Germinal center (tissue), 1 donor: Measurements from ENCODE around the gene NUP153.
"Not testable (repeated sequence)": the region's sequence is repeated elsewhere in the genome, so short reads cannot be mapped to it uniquely, and the experiment has no call there.

Experiments used
- DNase-seq: peaks from one replicate; pipeline ENCODE4 v3.0.0; 2012; ENCODE audit warnings: mixed read lengths, low spot score

NUP153 gene

DNA sequence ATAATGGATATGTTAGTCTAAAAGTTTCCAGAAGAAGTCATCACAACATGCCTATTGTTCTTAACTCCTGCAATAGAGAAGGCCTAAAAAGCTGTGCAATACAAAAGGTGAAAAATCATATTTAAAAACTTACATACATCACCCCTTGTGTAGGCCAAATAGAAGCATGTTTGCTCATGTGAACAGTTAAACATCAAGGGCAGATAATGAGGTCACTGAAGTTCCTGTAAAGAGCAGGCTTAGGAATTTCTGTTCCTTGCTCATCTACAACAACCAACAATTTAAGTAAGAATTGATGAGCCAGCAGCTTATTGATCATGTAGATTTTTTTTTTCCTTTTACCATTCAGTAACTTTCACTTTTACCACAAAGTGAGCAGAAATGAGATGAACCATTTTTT, 7.5 kb upstream of the NUP153 start:
- DNase-seq, result no peak

DNA sequence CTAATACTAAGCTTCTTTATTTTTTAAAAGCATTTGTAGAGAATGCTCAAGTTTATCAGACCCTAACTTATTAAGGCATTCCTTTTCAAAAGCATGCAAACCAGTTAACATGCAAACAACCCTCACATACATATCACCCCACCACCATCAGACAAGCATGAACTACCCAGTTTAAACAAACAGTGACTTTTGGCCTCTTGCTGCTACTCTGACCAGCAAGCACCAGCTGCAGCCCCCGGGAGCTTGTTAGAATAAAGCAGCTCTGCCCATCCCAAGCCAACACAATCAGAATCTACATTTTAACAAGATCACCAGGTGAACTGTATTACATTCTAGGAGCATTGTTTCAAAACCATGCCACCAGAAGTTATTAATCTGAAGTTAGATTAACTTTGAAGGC, 5.9 kb upstream of the NUP153 start:
- DNase-seq, result no peak

DNA sequence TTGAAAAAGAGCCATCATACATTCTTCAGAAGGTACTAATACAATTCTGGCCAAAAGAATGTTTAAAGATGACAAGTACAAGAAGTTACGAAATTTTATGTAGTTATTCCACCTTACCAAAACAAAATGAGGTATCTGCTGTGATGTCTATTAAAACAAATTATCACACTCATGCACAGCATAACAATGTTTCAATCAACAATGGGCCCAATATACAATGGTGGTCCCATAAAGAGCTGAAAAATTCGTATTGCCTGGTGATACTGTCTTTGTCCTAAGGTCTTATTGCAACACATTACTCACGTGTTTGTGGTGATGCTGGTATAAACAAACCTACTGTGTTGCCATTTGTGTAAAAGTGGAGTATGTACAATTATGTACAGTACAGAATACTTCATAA, 3.6 kb upstream of the NUP153 start:
- no peak for DNase-seq

DNA sequence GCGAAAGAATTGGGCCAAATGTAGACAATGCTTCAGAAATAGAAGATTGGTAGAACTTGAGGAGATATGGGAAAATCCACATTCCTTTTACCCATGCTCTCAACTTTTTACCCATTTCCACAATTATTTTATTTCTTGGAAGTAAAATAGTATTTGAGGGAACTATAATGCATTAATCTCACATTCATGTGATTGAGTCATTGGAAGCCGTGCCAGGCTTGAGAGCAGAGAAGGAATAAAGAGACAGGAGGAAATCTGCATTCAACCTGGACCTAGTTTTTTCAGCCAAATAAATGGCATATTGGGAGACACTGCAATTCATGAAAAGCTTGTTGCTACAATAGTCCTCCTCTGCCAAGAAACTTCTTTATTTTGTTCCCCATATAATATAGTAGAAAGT, 2.8 kb upstream of the NUP153 start:
- DNase-seq, result no peak

DNA sequence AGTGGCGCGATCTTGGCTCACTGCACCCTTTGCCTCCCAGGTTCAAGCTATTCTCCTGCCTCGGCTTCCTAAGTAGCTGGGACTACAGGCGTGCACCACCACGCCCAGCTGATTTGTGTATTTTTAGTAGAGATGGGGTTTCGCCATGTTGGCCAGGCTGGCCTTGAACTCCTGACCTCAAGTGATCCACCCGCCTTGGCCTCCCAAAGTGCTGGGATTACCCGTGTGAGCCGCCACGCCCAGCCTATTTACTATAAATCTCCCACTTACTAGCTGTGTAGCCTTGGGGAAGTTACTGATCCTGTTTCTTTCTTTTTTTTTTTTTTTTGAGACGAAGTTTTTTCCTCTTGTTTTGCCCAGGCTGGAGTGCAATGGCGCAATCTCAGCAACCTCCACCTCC, 1.3 kb upstream of the NUP153 start:
- not testable (repeated sequence) for DNase-seq

DNA sequence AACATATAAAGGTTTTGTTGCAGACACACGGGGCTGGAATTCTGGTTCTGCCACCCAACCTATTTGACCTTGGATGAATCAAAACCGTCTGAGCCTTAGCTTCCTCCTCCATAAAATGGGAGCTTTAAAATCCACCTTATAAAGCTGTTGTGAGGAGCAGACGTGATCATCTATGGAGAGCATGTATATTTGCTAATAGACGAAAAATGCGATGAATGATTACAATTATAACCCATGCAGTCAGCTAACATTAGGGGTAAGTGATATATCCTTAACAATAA, 586 bp upstream of the NUP153 start:
- DNase-seq, result no peak

DNA sequence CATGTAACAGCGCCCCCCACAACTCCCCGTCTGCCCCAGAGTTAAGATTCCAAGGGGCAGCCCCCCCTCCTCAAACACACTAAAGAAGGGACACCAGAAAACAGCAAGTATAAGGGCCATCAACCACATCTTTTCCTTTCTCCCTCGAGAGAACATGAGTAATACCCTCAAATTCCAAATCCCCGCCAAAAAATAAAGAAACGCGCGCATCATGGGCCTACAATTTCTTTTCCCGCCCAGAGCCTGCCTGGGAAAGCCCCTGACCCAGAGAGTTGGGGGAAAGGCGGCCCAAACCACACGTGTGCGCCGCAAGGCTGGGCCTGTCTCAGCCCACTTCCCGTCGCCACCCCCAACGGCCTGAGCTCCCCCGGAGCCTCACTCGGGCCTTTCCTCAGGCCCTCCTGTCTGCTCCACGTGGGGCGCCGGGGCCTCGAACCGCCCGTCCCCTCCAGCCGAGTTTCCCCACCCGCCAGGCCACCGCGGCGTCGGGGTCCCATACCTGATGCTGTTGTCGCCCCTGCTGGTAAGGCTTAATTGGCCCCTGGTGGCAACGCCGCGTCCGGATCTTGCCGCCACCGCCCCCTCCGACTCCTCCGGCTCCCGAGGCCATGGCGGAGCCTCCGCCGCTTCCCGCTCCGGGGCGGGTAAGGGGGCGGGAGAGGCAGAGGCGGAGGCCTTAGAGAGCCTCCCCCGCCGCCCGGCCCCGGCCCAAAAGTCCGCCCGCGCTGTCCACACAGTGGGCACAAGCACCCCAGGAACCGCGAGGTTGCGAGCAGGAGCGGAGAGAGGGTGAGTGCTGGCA, 746 bp downstream of the NUP153 start:
- DNase-seq, result peak; percentile 83

DNA sequence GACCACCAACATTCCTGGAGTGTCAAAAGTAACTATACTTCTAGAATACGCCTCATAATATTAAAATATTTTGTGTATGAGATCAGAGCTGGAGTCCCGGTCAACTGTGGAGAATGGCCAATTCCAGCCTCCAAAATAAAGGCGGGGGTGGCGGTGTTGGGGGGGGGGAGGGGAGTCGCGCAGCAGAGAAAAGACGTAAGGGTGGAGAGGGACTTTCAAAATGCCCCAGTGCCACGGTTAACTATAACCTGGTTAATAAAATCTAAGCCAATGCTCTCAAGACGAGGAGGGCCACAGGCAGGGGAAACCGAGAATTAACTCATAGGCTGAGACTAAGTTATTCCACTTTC, 1.3 kb downstream of the NUP153 start:
- DNase-seq, result peak; percentile 29

DNA sequence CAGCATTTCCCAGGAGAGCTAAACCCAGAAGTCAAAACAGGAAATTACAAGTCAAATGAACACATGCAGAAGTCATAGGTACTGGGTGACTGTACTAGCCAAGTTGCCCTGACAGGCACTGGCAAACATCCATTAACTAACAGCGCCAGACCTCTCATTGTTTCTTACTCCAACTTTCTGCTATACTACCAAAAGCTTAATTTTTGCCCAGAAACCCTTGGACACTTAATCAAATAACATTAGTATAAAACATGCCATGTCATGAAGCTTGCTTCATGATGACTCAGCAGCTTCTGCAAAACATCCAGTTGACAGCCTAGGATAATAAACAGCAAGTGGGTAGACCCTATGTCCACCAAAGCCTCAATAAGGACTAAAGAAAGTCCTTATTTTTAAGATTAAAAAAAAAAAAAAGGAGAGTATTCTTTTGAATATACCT, 3.5 kb downstream of the NUP153 start:
- DNase-seq, result peak; percentile 50

DNA sequence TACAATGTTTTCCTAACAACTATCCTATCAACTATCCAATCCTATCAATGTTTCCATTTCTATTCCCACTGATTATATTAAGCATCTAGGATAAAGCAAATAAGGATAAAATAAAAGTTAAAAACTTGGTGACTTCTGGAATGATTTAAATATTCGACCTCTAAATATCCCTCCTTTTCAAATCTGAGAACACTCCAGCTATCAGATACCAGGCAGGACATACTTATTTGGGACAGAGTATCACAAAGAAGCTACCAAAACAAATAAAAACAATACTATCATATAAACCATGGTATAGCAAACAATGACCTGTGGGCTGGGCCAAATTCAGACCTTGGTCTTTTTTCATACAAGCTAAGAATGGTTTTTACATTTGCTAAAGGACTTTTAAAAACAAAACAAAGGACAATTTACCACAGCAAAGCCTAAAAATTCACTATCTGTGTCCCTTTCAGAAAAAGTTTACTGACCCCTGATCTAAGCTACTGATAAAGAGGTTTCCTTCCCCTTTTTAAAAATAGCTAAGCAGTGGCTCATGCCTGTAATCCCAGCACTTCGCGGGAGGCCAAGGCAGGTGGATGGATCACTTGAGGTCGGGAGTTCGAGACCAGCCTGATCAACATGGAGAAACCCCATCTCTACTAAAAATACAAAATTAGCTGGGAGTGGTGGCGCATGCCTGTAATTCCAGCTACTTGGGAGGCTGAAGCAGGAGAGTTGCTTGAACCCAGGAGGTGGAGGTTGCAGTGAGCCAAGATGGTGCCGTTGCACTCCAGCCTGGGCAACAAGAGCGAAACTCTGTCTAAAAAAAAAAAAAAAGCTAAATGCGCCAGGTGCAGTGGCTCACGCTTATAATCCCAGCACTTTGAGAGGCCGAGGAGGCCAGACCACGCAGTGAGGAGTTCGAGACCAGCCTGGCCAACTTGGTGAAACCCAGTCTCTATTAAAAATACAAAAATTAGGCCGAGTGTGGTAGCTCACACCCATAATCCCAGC, 6.0 kb downstream of the NUP153 start:
- DNase-seq, result no peak

DNA sequence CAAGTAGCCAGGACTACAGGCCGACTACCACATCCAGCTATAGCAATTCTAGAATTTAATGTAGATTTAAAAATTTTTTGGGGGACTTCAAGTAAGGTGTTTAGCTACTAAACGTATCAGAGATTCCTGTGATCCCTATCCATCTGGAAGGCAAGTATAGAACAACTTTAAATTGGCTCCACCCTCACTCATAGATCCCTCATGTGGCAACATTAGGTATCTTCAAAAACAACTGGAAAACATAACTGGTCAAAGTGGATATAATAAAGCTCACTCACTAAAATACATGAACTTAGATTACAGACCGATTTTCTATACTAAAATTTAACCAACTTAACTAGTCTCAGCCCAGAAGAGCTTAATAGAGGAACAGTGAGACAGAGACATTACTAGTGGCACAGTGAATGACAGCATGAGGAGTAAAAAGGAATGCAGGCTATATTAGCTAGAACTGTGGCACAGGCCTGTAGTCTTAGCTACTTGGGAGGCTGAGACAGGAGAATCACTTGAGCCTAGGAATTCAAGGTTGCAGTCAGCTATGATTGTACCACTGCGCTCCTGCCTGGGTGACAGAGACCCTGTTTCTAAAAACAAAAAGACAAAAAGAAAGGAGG, 14.7 kb downstream of the NUP153 start:
- DNase-seq, result no peak

DNA sequence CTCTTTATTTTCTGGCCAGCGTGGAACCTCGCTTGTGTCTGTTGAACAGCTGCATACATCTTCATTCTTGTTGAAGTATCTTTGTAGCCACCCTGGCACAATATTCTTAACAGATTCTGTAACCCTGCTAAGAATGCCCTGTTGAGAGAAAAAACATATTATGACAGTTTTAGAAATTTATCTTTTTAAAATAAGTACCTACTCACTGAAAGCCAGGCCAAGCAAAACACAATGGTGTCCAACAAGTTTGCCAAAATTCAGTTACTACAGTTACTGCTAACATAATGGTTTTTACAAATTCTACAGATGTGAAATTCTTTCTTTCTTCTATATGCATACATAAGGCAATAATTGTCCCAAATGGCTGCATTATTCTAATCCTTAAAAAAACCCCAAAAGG, 18.2 kb downstream of the NUP153 start:
- no peak for DNase-seq

DNA sequence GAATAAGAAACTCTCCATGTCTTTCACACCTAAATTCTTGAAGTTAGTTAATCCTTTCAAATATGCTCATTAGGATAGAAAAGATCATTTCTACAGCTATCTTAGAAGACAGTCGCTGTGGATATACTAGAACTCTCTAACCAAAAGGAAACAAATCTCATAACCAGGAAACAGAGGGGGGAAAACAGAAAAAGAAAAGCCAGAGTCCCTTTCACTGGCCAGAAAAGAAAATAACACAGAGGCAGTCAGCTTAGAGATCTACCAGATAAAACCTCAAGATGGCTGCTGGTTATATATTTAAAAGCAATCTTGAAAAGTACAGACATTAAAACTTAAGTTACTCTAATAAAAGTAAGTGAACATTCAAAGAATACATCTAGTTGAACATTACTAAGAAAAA, 19.6 kb downstream of the NUP153 start:
- no peak for DNase-seq

DNA sequence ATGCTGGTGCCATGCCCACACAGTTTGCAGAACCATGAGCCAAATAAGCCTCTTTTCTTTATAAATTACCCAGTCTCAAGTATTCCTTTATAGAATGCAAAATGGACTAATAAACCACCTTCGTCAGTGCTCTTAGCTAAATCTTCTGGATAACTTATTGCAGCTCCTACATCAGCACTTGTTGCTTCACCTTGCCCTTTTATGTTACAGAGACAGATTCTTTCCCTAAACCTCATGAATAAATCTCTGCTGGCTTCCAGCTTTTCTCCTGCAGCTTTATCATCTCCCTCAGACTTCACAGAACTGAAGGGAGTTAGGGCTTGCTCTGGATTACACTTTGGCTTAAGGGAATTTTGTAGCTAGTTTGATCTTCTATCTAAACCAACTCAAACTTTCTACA, 22.6 kb downstream of the NUP153 start:
- DNase-seq, result no peak

DNA sequence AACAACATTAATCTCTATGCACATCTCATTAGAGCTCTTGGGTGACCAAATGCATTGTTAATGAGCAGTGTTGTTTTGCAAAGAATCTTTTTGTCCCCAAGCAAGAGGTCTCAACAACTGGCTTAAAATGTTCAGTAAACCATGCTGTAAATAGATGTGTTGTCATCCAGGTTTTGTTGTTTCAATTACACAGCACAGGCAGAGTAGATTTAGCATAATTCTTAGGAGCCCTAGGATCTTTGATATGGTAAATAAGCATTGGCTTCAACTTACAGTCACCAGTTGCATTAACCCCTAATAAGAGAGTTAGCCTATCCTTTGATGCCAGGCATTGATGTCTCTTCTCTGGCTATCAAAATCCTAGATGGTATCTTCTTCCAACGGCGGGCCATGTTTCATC, 23.3 kb downstream of the NUP153 start:
- DNase-seq, result no peak

DNA sequence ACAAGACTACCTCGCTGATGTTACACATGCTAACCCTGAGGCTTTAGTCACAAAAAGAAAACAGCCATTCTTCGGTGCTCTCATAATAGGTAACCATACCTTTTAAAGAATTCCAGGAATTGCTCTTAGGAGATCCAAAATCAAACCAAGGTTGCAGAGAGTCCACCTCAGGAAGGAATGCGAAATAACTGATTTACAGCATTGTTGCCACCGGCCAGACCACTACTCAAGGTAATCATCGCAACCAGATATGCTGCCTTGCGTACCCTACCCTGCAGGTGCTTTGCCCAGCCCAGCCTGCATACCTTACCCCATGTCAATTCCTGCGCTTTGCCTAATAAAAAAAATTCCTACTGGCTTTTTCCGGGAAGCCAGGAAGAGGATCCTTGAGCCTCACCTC, 27.0 kb downstream of the NUP153 start:
- no peak for DNase-seq

DNA sequence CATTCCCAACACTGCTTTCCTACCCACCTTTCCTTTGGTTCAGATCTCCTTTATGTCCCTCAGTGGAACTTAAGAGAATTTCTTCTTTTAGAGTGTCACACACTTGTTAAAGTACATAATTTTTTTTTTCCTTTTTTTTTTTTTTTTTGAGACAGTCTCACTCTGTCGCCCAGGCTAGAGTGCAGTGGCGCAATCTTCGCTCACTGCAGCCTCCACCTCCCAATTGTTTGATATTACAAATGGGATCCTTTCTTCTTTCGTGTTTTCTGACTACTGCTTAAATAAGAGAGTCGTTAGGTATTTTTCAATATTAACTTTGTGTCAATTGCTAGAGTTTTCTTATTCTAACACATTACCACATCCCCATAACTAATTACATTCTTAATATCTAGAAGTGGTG, 29.1 kb downstream of the NUP153 start:
- no peak for DNase-seq

DNA sequence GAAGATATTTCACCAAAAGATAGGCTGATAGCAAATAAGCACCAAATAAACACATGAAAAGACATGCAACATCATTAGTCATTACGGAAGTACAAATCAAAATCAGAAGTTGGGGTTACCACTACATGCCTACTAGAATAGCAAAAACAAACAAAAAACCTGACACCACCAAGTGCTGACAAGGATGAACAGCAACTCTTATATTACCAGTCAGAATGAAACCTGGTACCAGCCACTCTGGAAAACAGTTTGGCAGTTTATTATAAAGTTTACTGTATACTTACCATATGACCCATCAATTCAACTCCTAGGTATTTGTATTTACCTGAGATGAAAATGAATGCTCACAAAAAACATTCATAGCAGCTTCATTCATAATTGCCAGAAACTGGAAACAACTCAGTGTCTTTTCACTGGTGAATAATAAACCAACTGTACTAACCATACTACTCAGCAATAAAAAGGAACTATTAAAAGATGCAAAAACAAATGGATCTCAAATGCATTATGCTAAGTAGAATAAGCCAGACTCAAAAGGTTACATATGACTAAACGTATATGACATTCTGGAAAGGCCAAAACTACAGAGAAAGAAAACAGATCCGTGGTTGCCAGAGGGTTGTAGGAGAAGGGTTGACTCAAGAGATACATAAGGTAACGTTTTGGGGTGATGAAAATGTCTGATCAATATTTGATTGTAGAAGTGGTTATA, 33.0 kb downstream of the NUP153 start:
- no peak for DNase-seq

DNA sequence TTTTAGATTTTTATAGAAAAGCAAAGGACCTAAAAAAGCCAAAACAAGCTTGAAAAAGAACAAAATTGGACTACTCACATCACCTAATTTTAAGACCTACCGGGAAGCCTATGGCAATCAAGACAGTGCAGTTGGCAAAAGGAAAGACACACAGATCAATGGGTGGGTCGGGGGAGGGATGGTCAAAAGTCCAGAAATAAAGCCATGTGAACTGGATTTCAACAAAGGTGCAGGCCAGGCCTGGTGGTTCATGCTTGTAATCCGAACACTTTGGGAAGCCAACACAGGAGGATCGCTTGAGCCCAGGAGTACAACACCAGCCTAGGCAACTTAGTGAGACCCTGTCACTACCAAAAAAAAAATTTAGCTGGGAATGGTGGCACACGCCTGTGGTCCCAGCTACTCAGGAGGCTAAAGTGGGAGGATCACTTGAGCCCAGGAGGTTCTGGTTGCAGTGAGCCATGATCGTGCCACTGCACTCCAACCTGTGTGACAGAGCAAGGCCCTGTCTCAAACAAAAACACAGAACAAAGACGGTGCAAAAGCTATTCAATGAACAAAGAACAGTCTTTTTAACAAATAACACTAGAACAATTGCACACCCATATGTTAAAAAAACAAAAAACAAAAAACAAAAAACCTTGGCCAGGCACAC, 34.5 kb downstream of the NUP153 start:
- no peak for DNase-seq

DNA sequence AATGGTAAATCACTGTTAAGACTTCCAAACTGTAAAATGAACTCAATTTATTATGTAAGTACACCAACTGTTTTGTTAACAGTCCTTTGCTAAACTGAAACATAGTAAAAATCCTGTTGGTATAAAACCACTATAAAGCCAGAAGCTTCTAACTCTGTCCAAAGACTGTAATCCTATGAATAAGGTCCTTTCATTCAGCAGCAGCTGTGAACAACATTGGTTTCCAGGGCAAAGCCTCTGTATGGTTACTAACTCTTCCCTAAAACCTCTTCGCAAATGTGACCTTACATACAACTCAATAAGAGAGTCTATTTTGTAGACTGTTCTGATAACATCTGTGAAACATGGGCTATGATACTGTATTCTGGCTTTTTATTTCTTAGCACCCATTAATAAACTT, 40.1 kb downstream of the NUP153 start:
- no peak for DNase-seq

DNA sequence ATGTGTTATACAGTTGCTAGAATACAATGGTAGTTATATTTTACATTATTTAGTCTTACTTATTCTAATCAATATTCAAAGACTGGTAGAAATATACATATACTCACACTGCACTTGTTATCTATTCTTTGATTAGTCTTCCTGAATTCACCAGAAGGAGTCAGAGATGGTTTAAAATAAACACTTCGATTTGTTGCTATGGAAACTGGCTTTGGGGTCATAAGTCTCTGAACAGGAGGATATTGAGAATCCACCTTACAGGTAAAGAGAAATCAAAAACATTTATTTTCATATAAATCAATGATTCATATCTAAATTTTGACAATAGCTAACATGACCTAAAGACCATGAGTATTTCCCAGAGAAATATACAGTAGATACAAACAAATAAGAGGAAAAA, 41.6 kb downstream of the NUP153 start:
- no peak for DNase-seq

DNA sequence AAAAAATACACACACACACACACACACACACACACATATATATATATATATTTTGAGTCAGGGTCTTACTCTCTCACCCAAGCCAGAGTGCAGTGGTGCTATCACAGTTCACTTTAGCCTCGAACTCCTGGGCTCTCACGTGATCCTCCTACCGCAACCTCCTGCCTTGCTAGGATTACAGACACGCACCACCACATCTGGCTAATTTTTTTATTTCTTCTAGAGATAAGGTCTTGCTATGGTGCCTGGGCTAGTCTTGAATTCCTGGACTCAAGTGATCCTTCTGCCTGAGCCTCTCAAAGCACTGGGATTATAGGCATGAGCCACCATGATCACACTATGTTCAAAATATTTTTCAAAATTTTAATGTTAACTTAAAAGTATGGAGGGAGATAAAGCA, 43.5 kb downstream of the NUP153 start:
- no peak for DNase-seq
